ENCODE results near the gene GABPB2. TPM values are rescaled to one million over a fixed set of nuclear protein-coding genes. Genes with fewer than 3 reads are reported as not detected.

Gene GABPB2
- total and polyA plus RNA-seq, 2 of the 13 experiments (the other 11 are each of a cell fraction or from before 2014, with no cell fraction given): 0.09 TPM; not detected in 1

DNA sequence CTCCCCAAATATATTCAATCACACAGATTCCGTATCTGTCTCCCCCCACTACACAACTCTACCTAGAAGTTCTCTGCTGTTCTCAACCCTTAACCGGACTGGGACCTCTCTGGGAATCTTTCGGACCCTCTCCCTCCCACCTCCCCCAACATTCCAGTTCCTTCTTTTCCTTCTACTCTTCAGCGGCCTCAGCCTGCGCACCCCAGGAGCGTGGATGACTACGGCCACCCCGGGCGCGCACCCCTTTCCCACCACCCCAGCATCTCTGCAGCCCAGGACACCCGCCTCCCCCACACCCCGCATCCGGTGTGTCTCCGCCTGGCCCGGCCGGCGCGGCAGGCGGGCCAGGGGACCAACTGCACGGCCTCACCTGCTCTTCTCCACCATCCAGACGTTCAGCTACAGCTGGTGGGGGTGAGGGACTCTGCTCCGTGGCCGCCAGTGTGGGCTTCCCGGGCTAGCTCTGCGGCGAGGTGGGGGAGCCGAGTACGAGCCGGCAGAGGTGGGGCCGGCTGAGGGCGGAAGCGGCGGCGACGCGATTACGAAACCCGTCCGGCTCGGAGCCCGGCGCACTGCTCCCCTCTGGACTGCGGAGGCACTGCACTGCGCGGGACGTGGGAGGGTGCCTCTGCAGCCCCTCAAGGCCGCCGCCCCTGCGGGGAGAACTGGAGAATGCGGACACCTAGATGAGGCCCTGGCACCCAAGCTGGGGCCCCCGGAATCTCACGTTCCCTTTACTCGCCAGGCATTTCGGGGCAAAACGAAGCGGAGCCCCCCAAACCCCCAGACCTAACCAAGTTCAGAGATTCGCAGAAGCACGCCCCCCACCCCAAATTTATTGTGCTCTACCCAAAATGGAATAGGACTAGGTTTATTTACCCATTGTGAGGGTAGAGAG lies 11.2 kb upstream of the GABPB2 start, which contains the start of gene CDC42SE1 (continued):
- TF ChIP-seq TBP (CRISPR knock-in tag; IDR thresholded peaks at IDR 0.05): no peak
- TF ChIP-seq SRSF4 (IDR thresholded peaks at IDR 0.05; ENCODE audit: low read depth, low read length, poor library complexity, severe bottlenecking): no peak
- TF ChIP-seq, protein P1, sequence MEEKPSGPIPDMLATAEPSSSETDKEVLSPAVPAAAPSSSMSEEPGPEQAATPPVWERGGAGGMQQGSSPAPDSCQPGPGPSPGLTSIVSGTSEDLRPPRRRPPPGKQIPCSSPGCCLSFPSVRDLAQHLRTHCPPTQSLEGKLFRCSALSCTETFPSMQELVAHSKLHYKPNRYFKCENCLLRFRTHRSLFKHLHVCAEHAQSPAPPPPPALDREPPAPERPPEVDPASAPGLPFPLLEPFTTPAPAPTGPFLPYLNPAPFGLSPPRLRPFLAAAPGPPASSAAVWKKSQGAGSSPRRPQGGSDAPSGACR (CRISPR knock-in tag; IDR thresholded peaks at IDR 0.05): no peak
- TF ChIP-seq, protein P2, sequence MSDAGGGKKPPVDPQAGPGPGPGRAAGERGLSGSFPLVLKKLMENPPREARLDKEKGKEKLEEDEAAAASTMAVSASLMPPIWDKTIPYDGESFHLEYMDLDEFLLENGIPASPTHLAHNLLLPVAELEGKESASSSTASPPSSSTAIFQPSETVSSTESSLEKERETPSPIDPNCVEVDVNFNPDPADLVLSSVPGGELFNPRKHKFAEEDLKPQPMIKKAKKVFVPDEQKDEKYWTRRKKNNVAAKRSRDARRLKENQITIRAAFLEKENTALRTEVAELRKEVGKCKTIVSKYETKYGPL (CRISPR knock-in tag; IDR thresholded peaks at IDR 0.05): no peak
- TF ChIP-seq, protein P3, sequence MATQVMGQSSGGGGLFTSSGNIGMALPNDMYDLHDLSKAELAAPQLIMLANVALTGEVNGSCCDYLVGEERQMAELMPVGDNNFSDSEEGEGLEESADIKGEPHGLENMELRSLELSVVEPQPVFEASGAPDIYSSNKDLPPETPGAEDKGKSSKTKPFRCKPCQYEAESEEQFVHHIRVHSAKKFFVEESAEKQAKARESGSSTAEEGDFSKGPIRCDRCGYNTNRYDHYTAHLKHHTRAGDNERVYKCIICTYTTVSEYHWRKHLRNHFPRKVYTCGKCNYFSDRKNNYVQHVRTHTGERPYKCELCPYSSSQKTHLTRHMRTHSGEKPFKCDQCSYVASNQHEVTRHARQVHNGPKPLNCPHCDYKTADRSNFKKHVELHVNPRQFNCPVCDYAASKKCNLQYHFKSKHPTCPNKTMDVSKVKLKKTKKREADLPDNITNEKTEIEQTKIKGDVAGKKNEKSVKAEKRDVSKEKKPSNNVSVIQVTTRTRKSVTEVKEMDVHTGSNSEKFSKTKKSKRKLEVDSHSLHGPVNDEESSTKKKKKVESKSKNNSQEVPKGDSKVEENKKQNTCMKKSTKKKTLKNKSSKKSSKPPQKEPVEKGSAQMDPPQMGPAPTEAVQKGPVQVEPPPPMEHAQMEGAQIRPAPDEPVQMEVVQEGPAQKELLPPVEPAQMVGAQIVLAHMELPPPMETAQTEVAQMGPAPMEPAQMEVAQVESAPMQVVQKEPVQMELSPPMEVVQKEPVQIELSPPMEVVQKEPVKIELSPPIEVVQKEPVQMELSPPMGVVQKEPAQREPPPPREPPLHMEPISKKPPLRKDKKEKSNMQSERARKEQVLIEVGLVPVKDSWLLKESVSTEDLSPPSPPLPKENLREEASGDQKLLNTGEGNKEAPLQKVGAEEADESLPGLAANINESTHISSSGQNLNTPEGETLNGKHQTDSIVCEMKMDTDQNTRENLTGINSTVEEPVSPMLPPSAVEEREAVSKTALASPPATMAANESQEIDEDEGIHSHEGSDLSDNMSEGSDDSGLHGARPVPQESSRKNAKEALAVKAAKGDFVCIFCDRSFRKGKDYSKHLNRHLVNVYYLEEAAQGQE (IDR thresholded peaks at IDR 0.05; ENCODE audit: borderline replicate concordance in 1 of 2, low read depth in 1 of 2, low read length in 2 of 2): no peak
- TF ChIP-seq ZNF441 (CRISPR knock-in tag; IDR thresholded peaks at IDR 0.05; ENCODE audit: borderline replicate concordance): no peak
- peak; percentile 65; the same call in 1 of the 2 replicates for TF ChIP-seq MYNN (CRISPR knock-in tag; IDR thresholded peaks at IDR 0.05; ENCODE audit: low read depth)
- no peak for TF ChIP-seq U2AF2 (IDR thresholded peaks at IDR 0.05; ENCODE audit: low read depth, low read length)
- TF ChIP-seq ASH2L (IDR thresholded peaks at IDR 0.05; ENCODE audit: insufficient read length, low read depth, low read length): peak; percentile 78
- TF ChIP-seq MZF1 (CRISPR knock-in tag; IDR thresholded peaks at IDR 0.05; ENCODE audit: borderline replicate concordance): peak; percentile 66; the same call in 1 of the 2 replicates
- TF ChIP-seq FOXA1 (IDR thresholded peaks at IDR 0.05): no peak
- no peak for TF ChIP-seq FOXA1 (CRISPR knock-in tag; IDR thresholded peaks at IDR 0.05)
- peak; percentile 83 for TF ChIP-seq KAT8 (CRISPR knock-in tag; IDR thresholded peaks at IDR 0.05)
- no peak for TF ChIP-seq ZNF253 (CRISPR knock-in tag; IDR thresholded peaks at IDR 0.05; ENCODE audit: borderline replicate concordance)
- peak; percentile 94 for TF ChIP-seq KDM2A (CRISPR knock-in tag; IDR thresholded peaks at IDR 0.05; ENCODE audit: borderline replicate concordance, low read depth)
- 0 out of 2 replicates have a peak, but pooled peaks have one; percentile 50 for TF ChIP-seq SRY (CRISPR knock-in tag; IDR thresholded peaks at IDR 0.05)
- TF ChIP-seq, protein P4, sequence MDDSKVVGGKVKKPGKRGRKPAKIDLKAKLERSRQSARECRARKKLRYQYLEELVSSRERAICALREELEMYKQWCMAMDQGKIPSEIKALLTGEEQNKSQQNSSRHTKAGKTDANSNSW (CRISPR knock-in tag; IDR thresholded peaks at IDR 0.05; ENCODE audit: borderline replicate concordance): no peak
- TF ChIP-seq, protein P5, sequence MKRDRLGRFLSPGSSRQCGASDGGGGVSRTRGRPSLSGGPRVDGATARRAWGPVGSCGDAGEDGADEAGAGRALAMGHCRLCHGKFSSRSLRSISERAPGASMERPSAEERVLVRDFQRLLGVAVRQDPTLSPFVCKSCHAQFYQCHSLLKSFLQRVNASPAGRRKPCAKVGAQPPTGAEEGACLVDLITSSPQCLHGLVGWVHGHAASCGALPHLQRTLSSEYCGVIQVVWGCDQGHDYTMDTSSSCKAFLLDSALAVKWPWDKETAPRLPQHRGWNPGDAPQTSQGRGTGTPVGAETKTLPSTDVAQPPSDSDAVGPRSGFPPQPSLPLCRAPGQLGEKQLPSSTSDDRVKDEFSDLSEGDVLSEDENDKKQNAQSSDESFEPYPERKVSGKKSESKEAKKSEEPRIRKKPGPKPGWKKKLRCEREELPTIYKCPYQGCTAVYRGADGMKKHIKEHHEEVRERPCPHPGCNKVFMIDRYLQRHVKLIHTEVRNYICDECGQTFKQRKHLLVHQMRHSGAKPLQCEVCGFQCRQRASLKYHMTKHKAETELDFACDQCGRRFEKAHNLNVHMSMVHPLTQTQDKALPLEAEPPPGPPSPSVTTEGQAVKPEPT (CRISPR knock-in tag; IDR thresholded peaks at IDR 0.05; ENCODE audit: low read depth): no peak
